Measurements from ENCODE around the gene LTC4S.

Gene LTC4S

GRCh38 chr5:179798771-179799643, 5.2 kb downstream of the LTC4S start:
- H3K36me3 ChIP-seq, result no peaks in the 10 kb centered on the region; the same call in 1 of the 2 replicates
- DNase-seq, result no peak
- no peak for TF ChIP-seq CTCF (IDR thresholded peaks at IDR 0.05; ENCODE audit: low read depth, low read length)

GRCh38 chr5:179799644-179799973, 5.8 kb downstream of the LTC4S start:
- no peaks in the 10 kb centered on the region for H3K27me3 ChIP-seq (ENCODE audit: insufficient read depth, low read depth, severe bottlenecking)
- H3K9me3 ChIP-seq (ENCODE audit: severe bottlenecking), result no peaks in the 10 kb centered on the region
- no peaks in the 10 kb centered on the region; the same call in 1 of the 2 replicates for H3K36me3 ChIP-seq
- no peak overlapping the region for H3K27ac ChIP-seq
- no peak for DNase-seq
- no peak for TF ChIP-seq CTCF (IDR thresholded peaks at IDR 0.05; ENCODE audit: low read depth, low read length)
- no peak overlapping the region for H3K4me3 ChIP-seq (ENCODE audit: low read depth, low read length)

More at GRCh38 chr5:179798771-179799643, 5.2 kb downstream of the LTC4S start:
- Histone ChIP-seq H3K9me3 (ENCODE audit: severe bottlenecking) (no peaks in the 10 kb centered on the region), H3K27me3 (ENCODE audit: insufficient read depth, low read depth, severe bottlenecking) (no peaks in the 10 kb centered on the region), H3K4me3 (ENCODE audit: low read depth, low read length) (no peak overlapping the region), H3K27ac (no peak overlapping the region)

GRCh38 chr5:179800071-179800695, 6.4 kb downstream of the LTC4S start:
- no peak for TF ChIP-seq CTCF (IDR thresholded peaks at IDR 0.05; ENCODE audit: low read depth, low read length)
- no peaks in the 10 kb centered on the region for H3K27me3 ChIP-seq (ENCODE audit: insufficient read depth, low read depth, severe bottlenecking)
- no peaks in the 10 kb centered on the region for H3K9me3 ChIP-seq (ENCODE audit: severe bottlenecking)
- no peaks in the 10 kb centered on the region; the same call in 1 of the 2 replicates for H3K36me3 ChIP-seq
- H3K27ac ChIP-seq, result no peak overlapping the region
- DNase-seq, result no peak
- H3K4me3 ChIP-seq (ENCODE audit: low read depth, low read length), result no peak overlapping the region

- Histone ChIP-seq H3K36me3 (no peaks in the 10 kb centered on the region; the same call in 1 of the 2 replicates), H3K4me3 (ENCODE audit: low read depth, low read length) (no peak overlapping the region), H3K9me3 (ENCODE audit: severe bottlenecking) (no peaks in the 10 kb centered on the region), H3K27ac (no peak overlapping the region), H3K27me3 (ENCODE audit: insufficient read depth, low read depth, severe bottlenecking) (no peaks in the 10 kb centered on the region)
- no peak for TF ChIP-seq CTCF (IDR thresholded peaks at IDR 0.05; ENCODE audit: low read depth, low read length)
- no peak for DNase-seq
Measured at GRCh38 chr5:179800696-179801201, 7.0 kb downstream of the LTC4S start.

GRCh38 chr5:179801304-179802206, 7.8 kb downstream of the LTC4S start:
- Histone ChIP-seq H3K27ac (no peak overlapping the region), H3K36me3 (no peaks in the 10 kb centered on the region; the same call in 1 of the 2 replicates), H3K4me3 (ENCODE audit: low read depth, low read length) (no peak overlapping the region), H3K9me3 (ENCODE audit: severe bottlenecking) (no peaks in the 10 kb centered on the region), H3K27me3 (ENCODE audit: insufficient read depth, low read depth, severe bottlenecking) (no peaks in the 10 kb centered on the region)
- no peak for DNase-seq
- 0 out of 2 replicates have a peak, but pooled peaks have one; percentile 24 for TF ChIP-seq CTCF (IDR thresholded peaks at IDR 0.05; ENCODE audit: low read depth, low read length)

All from WERI-Rb-1 (cell line).